ENCODE data around the gene TMEM108.

DNA sequence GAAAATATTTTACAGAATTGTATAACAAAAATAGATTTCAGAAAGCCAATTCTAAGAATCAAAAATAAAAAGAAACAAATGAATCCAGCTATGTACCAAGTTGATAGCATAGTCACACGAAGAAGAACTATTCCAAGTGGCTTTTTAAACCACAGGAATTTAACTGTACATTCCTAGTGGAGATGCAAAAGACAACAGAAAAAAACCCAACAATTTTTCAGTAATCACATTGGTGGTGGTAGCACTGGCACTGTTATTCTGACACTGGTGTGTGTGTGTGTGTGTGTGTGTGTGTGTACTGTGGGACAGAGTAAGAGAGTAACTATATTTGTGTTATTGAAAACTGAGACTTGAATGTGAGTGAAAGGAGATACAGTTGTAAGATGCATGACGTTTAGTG lies 370.8 kb downstream of the TMEM108 start:
- TF ChIP-seq CTCF (IDR thresholded peaks at IDR 0.05; ENCODE audit: low read depth, low read length, poor library complexity, severe bottlenecking) (no peak), EZH2phosphoT487 (IDR thresholded peaks at IDR 0.05; ENCODE audit: borderline replicate concordance, low read length) (no peak)
